Measurements from ENCODE around the gene NCAPH2. TPM values are rescaled to one million over a fixed set of nuclear protein-coding genes. Genes with fewer than 3 reads are reported as not detected.

Gene NCAPH2
- total and polyA plus RNA-seq, 9 of the 15 experiments (the other 6 are each of a cell fraction or from before 2014, with no cell fraction given): 3.6 to 88.6 (median 32.4) TPM

GRCh38 chr22:50527921-50528681, 20.1 kb downstream of the NCAPH2 start:
- Histone ChIP-seq H4K20me1 (replicated peaks; ENCODE audit: control insufficient read depth, insufficient read depth, low read length) (peaks cover 12% of the 10 kb centered on the region; the same call in 1 of the 2 replicates), H3K36me3 (ENCODE audit: control insufficient read depth, insufficient read depth, low read length) (peaks cover 17% of the 10 kb centered on the region; the same call in 1 of the 3 replicates), H3K27ac (ENCODE audit: extremely low read depth, low read depth, low read length) (no peak overlapping the region), H3K79me2 (ENCODE audit: control insufficient read depth, insufficient read depth, low read length) (peaks cover 34% of the 10 kb centered on the region), H3K4me2 (ENCODE audit: insufficient read depth, low read length) (no peak overlapping the region), H3K4me3 (no peak overlapping the region), H3K9me1 (ENCODE audit: control insufficient read depth, insufficient read depth, low read length) (no peaks in the 10 kb centered on the region), H3K4me1 (replicated peaks in 1 of 2; ENCODE audit: control insufficient read depth in 2 of 2, insufficient read depth in 2 of 2, low read length in 2 of 2) (peaks cover 8 to 79% of the 10 kb centered on the region in 2 experiments; a peak in 4 of 5 replicates), H2AFZ (ENCODE audit: low read depth, low read length) (no peak overlapping the region), H3K9me3 (replicated peaks; ENCODE audit: control insufficient read depth, insufficient read depth, low read depth, low read length) (0 out of 2 replicates have a peak, but pooled peaks cover 2% of the 10 kb centered on the region), H3K9ac (ENCODE audit: insufficient read depth in 1 of 2, low read depth in 2 of 2, low read length in 2 of 2) (no peak overlapping the region), H3K27me3 (ENCODE audit: control insufficient read depth in 2 of 2, insufficient read depth in 2 of 2, low read length in 2 of 2) (no peaks in the 10 kb centered on the region)
- DNase-seq (ENCODE audit: extremely low read depth in 1 of 4, low spot score in 3 of 4): no peak
- in situ Hi-C loops (cut with MboI) (no loop called here), intact Hi-C loops (cut with micrococcal nuclease) (loop anchor here (5.0 kb wide), 1 partner anchor 34 kb away; the partner anchor contains the start of gene SYCE3)
- no peak for FAIRE-seq
- no peak for ATAC-seq
- CTCF ChIA-PET (ENCODE audit: low intra/inter-chr PET ratio): no interaction called here
- POLR2A ChIA-PET: interaction anchor here (1.3 to 2.3 kb wide), 4 partner anchors 12 to 35 kb away, joined by 4 to 8 read pairs (median 5); partner anchors contain the start of genes LMF2, NCAPH2 and SYCE3
- WGBS (ENCODE audit: insufficient coverage, low coverage, missing lambda C conversion rate): 89% methylated on average over 13 of the region's 18 CpGs
- BruUV-seq (replicated peaks): no TSS peak
- TF ChIP-seq ARHGAP35 (IDR thresholded peaks at IDR 0.05; ENCODE audit: partially characterized antibody) (no peak), HES1 (IDR thresholded peaks at IDR 0.05; ENCODE audit: low read depth) (no peak), HMBOX1 (IDR thresholded peaks at IDR 0.05) (no peak), ZNF77 (CRISPR knock-in tag; IDR thresholded peaks at IDR 0.05) (no peak), RREB1 (CRISPR knock-in tag; IDR thresholded peaks at IDR 0.05) (no peak), ZFP91 (CRISPR knock-in tag; IDR thresholded peaks at IDR 0.05) (no peak), ZNF586 (CRISPR knock-in tag; conservative IDR thresholded peaks at IDR 0.05) (no peak), ZBTB43 (CRISPR knock-in tag; IDR thresholded peaks at IDR 0.05) (no peak)
